HG02588 (cell line): Measurements from ENCODE around the gene PRXL2A.

Experiments
- ATAC-seq: cut with Tn5 transposase; IDR thresholded peaks from one replicate; pipeline ENCODE4 v1.9.1; 2021; ENCODE audit warnings: mild to moderate bottlenecking, moderate library complexity; ENCODE audit not compliant: unreplicated experiment

The PRXL2A gene

GRCh38 chr10:80443531-80443974 is 35.2 kb downstream of the PRXL2A start:
- no peak for ATAC-seq

DNA sequence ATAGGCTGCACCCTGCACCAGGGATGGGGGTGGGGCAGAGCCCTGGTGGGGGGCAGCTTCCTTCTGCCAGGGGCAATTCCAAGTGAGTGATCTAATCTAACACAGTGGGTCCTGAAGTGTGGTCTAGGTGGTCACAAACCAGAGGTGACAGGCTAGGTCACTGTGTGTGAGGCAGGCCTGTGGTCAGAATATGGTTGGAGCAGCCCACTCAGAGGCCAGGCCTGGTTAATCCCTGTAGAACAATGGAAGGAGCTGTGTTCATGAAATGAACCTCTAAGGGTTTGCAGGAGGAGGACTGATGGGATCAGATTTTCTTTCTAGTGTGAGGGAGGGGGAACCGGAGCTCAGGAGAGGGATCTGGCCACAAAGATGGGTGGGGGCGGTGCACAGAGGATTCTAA is 35.8 kb downstream of the PRXL2A start:
- no peak for ATAC-seq

GRCh38 chr10:80444646-80445319 is 36.4 kb downstream of the PRXL2A start:
- peak; percentile 83 for ATAC-seq

DNA sequence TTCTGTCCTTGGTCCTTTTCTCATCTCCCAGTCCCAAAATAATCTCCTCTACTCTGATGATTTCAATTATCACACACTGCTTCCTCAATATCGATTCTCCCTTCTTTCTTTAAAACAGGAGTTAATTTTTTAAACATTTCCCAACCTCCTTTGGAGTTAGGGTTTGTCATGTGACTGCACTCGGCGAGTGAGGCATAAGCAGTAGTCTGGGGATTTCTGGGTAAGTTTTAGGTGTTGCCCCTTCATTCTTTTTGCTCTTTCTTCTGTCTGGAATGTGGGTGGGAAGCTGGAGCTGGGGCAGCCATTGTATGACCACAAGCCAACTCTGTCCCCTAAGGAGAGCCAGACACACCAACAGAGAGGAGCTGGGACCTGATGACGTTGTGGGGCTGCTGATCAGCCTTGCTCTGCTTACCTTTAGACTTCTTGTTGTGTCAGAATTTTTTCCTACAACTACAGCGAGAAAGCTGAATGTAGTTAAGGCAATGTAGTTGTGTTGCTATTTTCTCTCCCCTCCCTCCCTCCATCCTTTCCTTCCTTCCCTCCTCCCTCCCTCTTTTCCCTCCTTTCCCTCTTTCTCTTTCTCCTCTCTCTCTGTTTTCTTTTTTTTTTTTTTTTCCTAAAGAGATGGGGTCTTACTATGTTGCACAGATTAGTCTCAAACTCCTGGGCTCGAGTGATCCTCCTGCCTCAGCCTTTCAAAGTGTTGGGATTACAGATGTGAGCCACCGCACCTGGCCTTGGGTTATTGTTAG is 39.3 kb downstream of the PRXL2A start:
- no peak for ATAC-seq

DNA sequence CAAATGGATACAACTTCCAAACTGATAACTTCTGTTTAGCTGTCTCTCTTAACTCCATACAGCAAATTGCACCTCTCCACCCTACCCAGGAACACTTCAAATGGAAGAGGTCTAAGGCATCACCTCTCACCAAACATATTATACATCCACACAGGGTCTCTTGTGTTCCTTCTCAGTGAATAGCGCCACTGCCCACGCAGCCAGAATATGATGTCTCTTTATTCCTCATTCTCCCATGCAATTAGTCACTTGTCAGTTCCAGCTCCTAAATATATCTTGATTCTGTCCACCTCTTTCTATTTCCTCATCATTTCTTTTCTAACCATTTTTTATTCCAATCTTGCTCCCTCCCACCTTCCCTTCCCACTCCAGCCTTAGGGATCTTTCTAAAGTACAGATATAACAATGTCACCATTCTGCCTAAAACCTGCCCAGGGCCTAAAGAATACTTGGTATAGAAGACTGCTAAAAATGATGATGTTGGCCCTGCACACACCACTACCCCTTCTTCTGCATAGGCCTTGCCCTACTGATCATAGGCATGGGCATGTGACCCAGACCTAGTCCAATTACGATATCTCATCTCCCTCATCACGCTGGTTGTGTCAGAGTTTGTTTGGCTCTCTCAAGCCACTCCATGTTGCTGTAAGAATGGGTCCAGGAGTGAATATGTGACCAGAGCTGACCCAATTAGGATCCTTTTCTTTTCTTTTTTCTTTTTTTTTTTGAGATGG is 40.0 kb downstream of the PRXL2A start:
- ATAC-seq = no peak

DNA sequence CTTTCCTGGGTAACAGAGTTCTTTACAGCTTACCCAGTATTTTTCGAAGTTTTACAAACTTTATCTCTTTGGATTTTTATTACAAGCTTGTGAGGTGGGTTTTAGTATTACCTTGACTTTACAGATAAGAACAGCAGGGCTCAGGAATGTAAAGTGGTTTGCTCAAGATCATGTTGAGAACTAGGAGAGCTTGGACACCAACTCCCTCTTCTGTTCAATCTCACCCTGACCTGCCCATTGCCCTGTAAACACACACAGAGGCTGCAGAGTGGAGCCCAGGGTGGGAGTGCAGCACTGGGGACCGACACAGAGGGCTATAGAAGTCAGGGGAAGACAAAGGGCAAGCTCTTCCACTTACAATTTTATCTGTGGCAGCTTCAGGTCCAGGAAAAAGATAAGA is 41.2 kb downstream of the PRXL2A start:
- no peak for ATAC-seq

- no peak for ATAC-seq
Measured at GRCh38 chr10:80451132-80451531, 42.8 kb downstream of the PRXL2A start.

GRCh38 chr10:80452069-80452468 is 43.7 kb downstream of the PRXL2A start:
- no peak for ATAC-seq

- ATAC-seq = no peak
Measured at GRCh38 chr10:80452640-80453039, 44.3 kb downstream of the PRXL2A start.

- ATAC-seq = no peak
Measured at GRCh38 chr10:80453056-80453841, 44.9 kb downstream of the PRXL2A start.

DNA sequence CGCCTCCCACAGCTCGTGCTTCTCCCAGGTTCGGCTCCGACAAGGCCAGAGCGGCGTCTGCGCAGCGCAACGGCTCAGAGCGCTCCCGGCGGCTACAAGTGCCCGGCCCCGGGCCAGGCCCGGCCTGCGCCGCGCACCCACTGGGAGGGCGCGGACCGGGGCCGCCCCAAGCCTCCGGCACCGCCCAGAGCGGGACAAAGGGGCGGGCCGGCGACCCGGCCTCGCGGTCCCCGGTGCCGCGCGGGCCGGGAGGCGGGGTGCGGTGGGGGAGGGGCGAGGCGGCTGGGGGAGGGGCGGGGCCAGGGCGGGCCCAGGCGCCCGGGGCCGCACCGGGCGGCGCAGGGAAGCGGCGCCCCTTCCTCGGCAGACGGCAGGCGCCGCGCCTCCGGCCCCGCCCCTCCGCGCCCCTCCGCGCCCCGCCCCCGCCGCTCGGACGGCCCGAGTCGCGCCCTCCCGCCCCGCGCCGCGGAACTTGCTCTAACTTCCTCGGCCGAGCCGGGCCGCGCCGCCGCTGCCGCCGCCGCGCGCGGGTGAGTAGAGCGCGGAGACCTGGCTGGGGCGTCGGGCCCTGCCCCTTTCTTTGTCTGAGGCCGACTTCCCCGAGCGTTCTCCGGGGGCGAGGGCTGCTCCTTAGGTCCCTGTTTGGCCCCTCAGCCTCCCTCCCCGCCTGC is 45.6 kb downstream of the PRXL2A start, which contains the start of gene TSPAN14:
Gene TSPAN14 (plus strand): TSS at position 469 of the 671 bp plus-strand sequence. CDS start 34,924 bp downstream, outside the sequence.
- ATAC-seq = peak; percentile 72

DNA sequence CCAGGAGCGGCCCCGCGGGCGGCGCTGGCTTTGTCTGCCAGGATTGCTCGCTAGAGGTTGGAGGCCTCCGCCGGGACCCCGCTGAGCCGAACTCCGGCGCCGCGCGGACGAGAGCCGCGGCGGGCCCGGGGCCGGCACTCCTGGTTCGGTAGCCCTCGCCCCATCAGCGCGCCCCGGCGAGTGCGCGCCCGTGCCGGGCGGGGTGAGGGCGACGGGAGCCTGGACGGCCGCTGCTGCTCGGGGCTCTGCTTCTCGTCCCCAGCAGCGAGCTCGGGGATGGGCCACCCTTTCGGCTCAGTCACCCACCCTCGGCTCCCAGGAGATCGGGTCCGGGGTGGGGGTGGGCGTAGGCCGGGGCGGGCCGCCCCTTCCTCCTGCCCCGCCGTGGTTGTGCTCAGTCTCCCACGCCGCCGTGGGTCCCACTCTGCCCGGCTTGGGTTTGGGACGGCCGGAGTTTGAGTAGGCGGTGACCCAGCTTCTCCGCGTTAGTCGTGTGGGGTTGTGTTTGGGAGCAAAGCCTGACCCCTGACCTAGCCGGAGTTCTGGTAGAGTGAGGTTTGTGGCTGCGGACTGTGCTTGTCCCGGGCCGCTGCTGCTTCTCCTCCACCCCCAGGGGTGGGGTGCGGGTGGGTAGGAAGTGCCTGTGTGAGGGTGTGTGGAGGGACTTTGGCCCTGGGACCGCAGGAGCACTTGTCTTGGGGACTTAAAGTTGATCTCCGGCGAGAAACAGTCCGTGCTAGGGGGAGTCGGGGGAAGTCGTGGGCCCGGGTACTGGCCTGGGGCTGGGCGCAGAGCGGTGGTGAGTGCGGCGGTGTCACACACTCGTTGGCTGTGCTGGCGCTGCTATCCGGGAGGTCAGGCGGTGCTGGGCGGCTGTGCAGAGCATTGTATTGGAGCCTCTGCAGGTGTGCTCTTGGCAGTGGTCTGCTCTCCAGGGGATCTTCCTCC is 46.4 kb downstream of the PRXL2A start:
- ATAC-seq = peak; percentile 16

GRCh38 chr10:80455461-80456349 is 47.4 kb downstream of the PRXL2A start:
- ATAC-seq = no peak

- no peak for ATAC-seq
Measured at GRCh38 chr10:80457554-80458262, 49.4 kb downstream of the PRXL2A start.

DNA sequence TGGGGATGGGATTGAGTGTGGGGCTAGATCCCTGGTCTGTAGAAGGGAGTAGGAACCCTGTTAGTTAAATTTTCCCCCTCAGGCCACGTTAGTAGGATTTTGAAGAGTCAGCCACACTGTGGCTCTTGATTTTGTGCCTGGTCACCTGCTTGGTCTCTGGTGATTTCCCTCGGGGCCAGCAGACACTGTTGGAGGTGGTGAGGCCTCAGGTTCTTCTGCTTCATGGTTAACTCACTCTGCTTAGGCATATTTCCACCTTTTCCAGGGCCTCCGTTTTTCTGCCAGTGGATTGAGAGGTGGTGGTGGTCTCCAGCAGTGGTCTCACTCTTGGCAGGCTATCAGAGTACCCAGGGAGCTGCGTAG is 49.9 kb downstream of the PRXL2A start:
- no peak for ATAC-seq

GRCh38 chr10:80458638-80459037 is 50.3 kb downstream of the PRXL2A start:
- no peak for ATAC-seq

- peak; percentile 39 for ATAC-seq
Measured at GRCh38 chr10:80459047-80459865, 50.9 kb downstream of the PRXL2A start.
